Neuronal stem cell (in vitro differentiated cells): ENCODE measurements around the gene CDC34.
A peak's percentile ranks its signal among the peaks of the same experiment; 100 is the strongest.

Experiments used
- DNase-seq: peaks from one replicate; pipeline ENCODE4 v3.0.0-alpha.2; 2013; ENCODE audit warnings: low spot score
- H2AFZ ChIP-seq: one replicate; pipeline ENCODE4 v1.6.1; 2013; ENCODE audit warnings: mild to moderate bottlenecking, low read length, inconsistent platforms
- H2AK5ac ChIP-seq: 2 replicates; pipeline ENCODE4 v1.6.1; 2013; ENCODE audit warnings: low read depth, mild to moderate bottlenecking, inconsistent platforms, low read length, moderate library complexity, mixed read lengths
- H2BK120ac ChIP-seq: 2 replicates; pipeline ENCODE4 v1.6.1; 2013; ENCODE audit warnings: low read depth, mild to moderate bottlenecking, inconsistent platforms, low read length, moderate library complexity, mixed read lengths
- H2BK12ac ChIP-seq: one replicate; pipeline ENCODE4 v1.6.1; 2013; ENCODE audit warnings: low read length, inconsistent platforms
- H2BK15ac ChIP-seq: 2 replicates; pipeline ENCODE4 v1.6.1; 2013; ENCODE audit warnings: mild to moderate bottlenecking, low read length, inconsistent platforms, mixed read lengths
- H2BK5ac ChIP-seq: one replicate; pipeline ENCODE4 v1.6.1; 2013; ENCODE audit warnings: inconsistent platforms, mild to moderate bottlenecking, low read length, moderate library complexity
- H3K14ac ChIP-seq: one replicate; pipeline ENCODE4 v1.6.1; 2013; ENCODE audit warnings: low read length, inconsistent platforms
- H3K18ac ChIP-seq: 2 replicates; pipeline ENCODE4 v1.6.1; 2013; ENCODE audit warnings: low read length, inconsistent platforms
- H3K23ac ChIP-seq: 2 replicates; pipeline ENCODE4 v1.6.1; 2013; ENCODE audit warnings: low read depth, mild to moderate bottlenecking, mixed read lengths, low read length, inconsistent platforms; ENCODE audit not compliant: poor library complexity
- H3K27ac ChIP-seq: replicated peaks from 3 replicates; pipeline ENCODE4 v1.5.1; 2013; ENCODE audit warnings: low read length, inconsistent platforms
- H3K27me3 ChIP-seq, 3 experiments: 2 replicates each; pipeline ENCODE4 v1.6.1; 2013; ENCODE audit warnings: low read length in 3 of 3, mild to moderate bottlenecking in 2 of 3, inconsistent platforms in 1 of 3, low read depth in 1 of 3, mixed read lengths in 1 of 3, moderate library complexity in 1 of 3; ENCODE audit not compliant: control insufficient read depth in 3 of 3, insufficient read depth in 3 of 3
- H3K36me3 ChIP-seq, 2 donors: replicated peaks in 1 of 2; 2 replicates each; pipeline ENCODE4 v1.6.1; 2013; ENCODE audit warnings: low read length in 2 of 2; ENCODE audit not compliant: control insufficient read depth in 2 of 2, insufficient read depth in 2 of 2
- H3K4ac ChIP-seq: 2 replicates; pipeline ENCODE4 v1.6.1; 2013; ENCODE audit warnings: inconsistent platforms, mild to moderate bottlenecking, low read length, moderate library complexity
- H3K4me1 ChIP-seq, 2 donors: 1 replicate in 1 of 2; 2 replicates in 1 of 2; pipeline ENCODE4 v1.6.1; 2013; ENCODE audit warnings: low read length in 2 of 2, low read depth in 1 of 2; ENCODE audit not compliant: control insufficient read depth in 2 of 2, insufficient read depth in 1 of 2
- H3K4me2 ChIP-seq: one replicate; pipeline ENCODE4 v1.6.1; 2013; ENCODE audit warnings: mild to moderate bottlenecking, low read length, inconsistent platforms; ENCODE audit not compliant: insufficient read depth, poor library complexity, severe bottlenecking
- H3K4me3 ChIP-seq, 2 donors: 2 replicates each; pipeline ENCODE4 v1.5.1; 2013; ENCODE audit warnings: low read length in 2 of 2, mild to moderate bottlenecking in 2 of 2, inconsistent platforms in 1 of 2, moderate library complexity in 1 of 2
- H3K79me1 ChIP-seq: one replicate; pipeline ENCODE4 v1.6.1; 2013; ENCODE audit warnings: low read depth, mild to moderate bottlenecking, inconsistent platforms, low read length, moderate library complexity
- H3K9ac ChIP-seq: one replicate; pipeline ENCODE4 v1.6.1; 2013; ENCODE audit warnings: mild to moderate bottlenecking, low read depth, low read length, inconsistent platforms; ENCODE audit not compliant: poor library complexity
- H3K9me3 ChIP-seq, 2 donors: replicated peaks in 1 of 2; 2 replicates each; pipeline versions ENCODE3 to v1.6.1; 2013; ENCODE audit warnings: low read length in 2 of 2, mild to moderate bottlenecking in 2 of 2, inconsistent platforms in 1 of 2, low read depth in 1 of 2, mixed read lengths in 1 of 2, moderate library complexity in 1 of 2; ENCODE audit not compliant: control insufficient read depth in 2 of 2, insufficient read depth in 1 of 2
- H4K8ac ChIP-seq: one replicate; pipeline ENCODE4 v1.6.1; 2013; ENCODE audit warnings: low read depth, mild to moderate bottlenecking, inconsistent platforms, low read length, moderate library complexity
- H4K91ac ChIP-seq: one replicate; pipeline ENCODE4 v1.6.1; 2013; ENCODE audit warnings: low read length, low read depth, mild to moderate bottlenecking, inconsistent platforms; ENCODE audit not compliant: poor library complexity
- WGBS, 2 donors: extraction: QIAGEN DNeasy Blood & Tissue Kit; methylation state at CpG; one replicate each; pipeline ENCODE4 v1.1.7; 2013; ENCODE audit warnings: missing lambda C conversion rate in 2 of 2, mixed read lengths in 1 of 2; ENCODE audit not compliant: insufficient read length in 2 of 2, insufficient replicate concordance in 1 of 2; ENCODE audit errors: extremely low coverage in 2 of 2; 5-methylcytosine and 5-hydroxymethylcytosine counted together

CDC34 gene

GRCh38 chr19:581399-582111, 50.0 kb downstream of the CDC34 start:
- Histone ChIP-seq H3K9me3 (no peaks in the 10 kb centered on the region), H3K27ac (no peak overlapping the region), H3K4me1 (peaks cover 0 to 5% of the 10 kb centered on the region in 2 donors), H3K36me3 (peaks cover 47 to 63% of the 10 kb centered on the region in 2 donors), H2AFZ (no peak overlapping the region), H4K8ac (no peak overlapping the region), H3K4me2 (no peak overlapping the region), H3K23ac (peak overlapping the region; percentile 20), H3K4ac (no peak overlapping the region), H4K91ac (no peak overlapping the region), H3K18ac (no peak overlapping the region), H2BK15ac (no peak overlapping the region), H3K4me3 (peak overlapping the region in 1 of 2 donors; percentile 13), H2BK120ac (no peak overlapping the region), H3K79me1 (peaks cover 30% of the 10 kb centered on the region), H2BK12ac (no peak overlapping the region), H2AK5ac (no peak overlapping the region), H2BK5ac (peak overlapping the region; percentile 39), H3K27me3 (no peaks in the 10 kb centered on the region), H3K14ac (no peak overlapping the region), H3K9ac (no peak overlapping the region)
- DNase-seq = no peak
- WGBS, 2 donors = no CpG with 5 or more reads among the region's 40 CpGs

GRCh38 chr19:582497-583197, 51.1 kb downstream of the CDC34 start:
- no peak overlapping the region for H4K8ac ChIP-seq
- no peak overlapping the region for H3K4me2 ChIP-seq
- H3K4me3 ChIP-seq = no peak overlapping the region
- no peak overlapping the region for H3K23ac ChIP-seq
- peaks cover 44 to 52% of the 10 kb centered on the region in 2 donors for H3K36me3 ChIP-seq
- peaks cover 0 to 2% of the 10 kb centered on the region in 2 donors for H3K4me1 ChIP-seq
- H3K9ac ChIP-seq = no peak overlapping the region
- H2AK5ac ChIP-seq = no peak overlapping the region
- WGBS, 2 donors = no CpG with 5 or more reads among the region's 31 CpGs
- H4K91ac ChIP-seq = no peak overlapping the region
- H3K4ac ChIP-seq = no peak overlapping the region
- no peak for DNase-seq
- no peak overlapping the region for H3K27ac ChIP-seq
- no peak overlapping the region for H2BK120ac ChIP-seq
- no peaks in the 10 kb centered on the region for H3K9me3 ChIP-seq
- H2BK15ac ChIP-seq = no peak overlapping the region
- H2BK12ac ChIP-seq = no peak overlapping the region
- peaks cover 24% of the 10 kb centered on the region for H3K79me1 ChIP-seq
- H3K14ac ChIP-seq = no peak overlapping the region
- H2BK5ac ChIP-seq = no peak overlapping the region
- H3K18ac ChIP-seq = no peak overlapping the region
- no peak overlapping the region for H2AFZ ChIP-seq
- no peaks in the 10 kb centered on the region for H3K27me3 ChIP-seq

DNA sequence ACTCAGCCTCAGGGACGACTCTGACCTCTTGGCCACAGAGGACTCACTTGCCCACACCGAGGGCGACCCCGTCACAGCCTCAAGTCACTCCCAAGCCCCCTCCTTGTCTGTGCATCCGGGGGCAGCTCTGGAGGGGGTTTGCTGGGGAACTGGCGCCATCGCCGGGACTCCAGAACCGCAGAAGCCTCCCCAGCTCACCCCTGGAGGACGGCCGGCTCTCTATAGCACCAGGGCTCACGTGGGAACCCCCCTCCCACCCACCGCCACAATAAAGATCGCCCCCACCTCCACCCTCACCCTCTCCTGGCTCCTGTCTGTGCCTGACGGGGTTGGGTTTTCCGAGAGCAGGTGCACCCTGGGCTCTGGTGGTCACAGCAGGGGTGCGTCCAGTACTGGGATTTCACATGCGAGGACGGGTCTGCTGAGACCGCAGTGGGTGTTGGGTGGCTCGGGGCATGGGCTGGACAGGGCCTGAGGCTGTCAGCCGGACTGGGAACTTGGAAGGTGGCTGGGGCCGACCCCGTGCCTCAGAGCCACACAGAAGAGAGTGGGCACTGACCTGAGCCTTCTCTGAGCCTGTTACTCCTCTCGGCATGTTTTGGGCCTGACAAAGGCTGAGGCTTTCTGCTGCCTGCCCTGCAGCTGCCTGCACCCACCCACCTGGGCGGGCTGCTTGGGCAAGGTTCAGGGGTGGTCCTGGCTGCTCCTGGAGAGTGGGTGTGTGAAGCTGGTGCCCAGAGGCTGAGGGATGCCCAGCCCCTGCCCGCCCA, 51.8 kb downstream of the CDC34 start:
- H3K9ac ChIP-seq = peak overlapping the region; percentile 70
- WGBS, 2 donors = no CpG with 5 or more reads among the region's 27 CpGs
- H2BK120ac ChIP-seq = peak overlapping the region; percentile 61
- H3K4me1 ChIP-seq = peaks cover 0 to 4% of the 10 kb centered on the region in 2 donors
- no peak overlapping the region for H2BK5ac ChIP-seq
- H3K14ac ChIP-seq = no peak overlapping the region
- peak overlapping the region; percentile 78 for H3K23ac ChIP-seq
- H3K4me2 ChIP-seq = no peak overlapping the region
- H3K36me3 ChIP-seq = peaks cover 37 to 45% of the 10 kb centered on the region in 2 donors
- peak overlapping the region; percentile 66 for H3K27ac ChIP-seq
- no peak overlapping the region for H2BK15ac ChIP-seq
- no peak overlapping the region for H4K8ac ChIP-seq
- no peak overlapping the region for H3K4me3 ChIP-seq
- H3K4ac ChIP-seq = no peak overlapping the region
- H3K18ac ChIP-seq = peak overlapping the region; percentile 80
- H3K27me3 ChIP-seq = peaks cover 1 to 5% (median 4%) of the 10 kb centered on the region in 3 experiments
- H4K91ac ChIP-seq = no peak overlapping the region
- no peak for DNase-seq
- H2AFZ ChIP-seq = no peak overlapping the region
- no peak overlapping the region for H2BK12ac ChIP-seq
- H3K9me3 ChIP-seq = no peaks in the 10 kb centered on the region
- H3K79me1 ChIP-seq = peaks cover 21% of the 10 kb centered on the region
- no peak overlapping the region for H2AK5ac ChIP-seq

DNA sequence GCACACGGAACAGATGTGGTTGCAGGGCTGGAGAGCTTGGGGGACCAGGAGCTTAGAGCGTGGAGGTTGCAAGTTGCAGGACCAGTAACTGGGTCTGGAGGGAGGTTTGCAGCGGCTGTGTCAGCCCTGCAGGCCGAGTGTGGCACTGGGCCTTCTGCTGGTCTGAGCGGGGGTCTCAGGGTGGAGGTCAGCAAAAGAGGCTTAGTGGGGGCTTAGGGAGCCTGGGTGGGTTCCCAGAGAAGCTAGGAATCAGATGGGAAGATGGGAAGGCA, 52.3 kb downstream of the CDC34 start:
- WGBS, 2 donors = no CpG with 5 or more reads among the region's 5 CpGs
- Histone ChIP-seq H2BK12ac (peak overlapping the region; percentile 73), H3K9me3 (no peaks in the 10 kb centered on the region), H2AFZ (no peak overlapping the region), H3K4me3 (no peak overlapping the region), H2BK5ac (peak overlapping the region; percentile 24), H2AK5ac (peak overlapping the region; percentile 56), H3K18ac (peak overlapping the region; percentile 80), H4K8ac (no peak overlapping the region), H3K9ac (no peak overlapping the region), H4K91ac (no peak overlapping the region), H3K4ac (no peak overlapping the region), H3K23ac (peak overlapping the region; percentile 78), H3K27me3 (peaks cover 6 to 10% (median 10%) of the 10 kb centered on the region in 3 experiments), H2BK15ac (no peak overlapping the region), H3K14ac (no peak overlapping the region), H3K4me1 (peaks cover 3 to 6% of the 10 kb centered on the region in 2 donors), H3K4me2 (peak overlapping the region; percentile 11), H3K36me3 (peaks cover 35 to 42% of the 10 kb centered on the region in 2 donors), H3K79me1 (peaks cover 21% of the 10 kb centered on the region), H3K27ac (peak overlapping the region; percentile 66), H2BK120ac (peak overlapping the region; percentile 61)
- no peak for DNase-seq
